ENCODE measurements around the gene TRABD2B.
"Not testable (repeated sequence)": the region's sequence is repeated elsewhere in the genome, so short reads cannot be mapped to it uniquely, and the experiment has no call there.

TRABD2B gene

DNA sequence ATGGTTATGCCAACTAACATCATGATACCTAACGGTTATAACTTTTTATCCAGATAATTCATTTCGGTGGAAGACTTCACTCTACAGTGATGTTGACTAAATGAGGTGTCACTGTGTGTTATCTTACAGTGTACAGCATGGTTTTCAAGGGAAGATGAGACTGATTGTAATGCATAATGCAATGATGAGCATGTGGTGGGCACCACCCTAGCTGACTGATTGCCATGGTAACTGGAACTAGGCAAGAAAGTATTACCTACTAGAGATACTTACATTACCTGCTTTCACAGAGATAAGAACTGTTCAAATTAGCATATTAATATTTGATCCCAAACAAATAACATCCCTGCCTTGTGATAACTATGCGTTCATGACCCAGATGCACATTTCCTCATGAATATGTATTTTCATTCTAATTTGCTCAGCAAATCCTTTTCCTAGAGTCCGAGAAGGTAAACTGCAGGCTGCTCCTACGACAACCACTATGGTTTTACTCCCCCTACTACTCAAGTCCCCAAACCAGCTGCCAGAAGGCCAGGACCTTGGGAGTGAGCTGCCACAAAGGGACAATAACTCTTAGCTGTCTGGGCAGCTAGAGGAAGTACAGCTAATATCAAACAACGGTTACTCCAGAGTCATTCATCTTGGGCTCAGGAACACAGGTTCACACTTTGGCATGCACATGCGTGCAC, 29.2 kb downstream of the TRABD2B start:
- no peak for DNase-seq (ENCODE audit: low spot score)

DNA sequence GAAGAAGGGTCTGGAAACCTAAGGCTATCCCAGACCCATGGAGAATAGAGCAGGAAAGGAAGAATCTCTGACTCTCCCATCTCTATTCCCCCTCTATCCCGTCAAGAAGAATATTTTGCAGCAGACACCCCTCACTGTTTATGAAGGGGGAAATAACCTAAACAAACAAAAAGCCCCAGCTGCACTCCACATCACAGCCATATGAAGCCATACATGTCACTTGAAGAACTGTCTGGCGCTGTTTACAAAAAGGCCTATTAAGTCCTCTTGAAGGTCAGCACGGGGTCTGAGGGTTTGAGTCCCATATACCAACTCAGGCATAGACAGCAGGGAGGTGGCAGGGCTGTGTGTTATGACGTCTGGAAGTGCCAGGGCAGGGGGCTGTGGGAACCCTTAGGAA, 31.4 kb downstream of the TRABD2B start:
- no peak for DNase-seq (ENCODE audit: low spot score)

DNA sequence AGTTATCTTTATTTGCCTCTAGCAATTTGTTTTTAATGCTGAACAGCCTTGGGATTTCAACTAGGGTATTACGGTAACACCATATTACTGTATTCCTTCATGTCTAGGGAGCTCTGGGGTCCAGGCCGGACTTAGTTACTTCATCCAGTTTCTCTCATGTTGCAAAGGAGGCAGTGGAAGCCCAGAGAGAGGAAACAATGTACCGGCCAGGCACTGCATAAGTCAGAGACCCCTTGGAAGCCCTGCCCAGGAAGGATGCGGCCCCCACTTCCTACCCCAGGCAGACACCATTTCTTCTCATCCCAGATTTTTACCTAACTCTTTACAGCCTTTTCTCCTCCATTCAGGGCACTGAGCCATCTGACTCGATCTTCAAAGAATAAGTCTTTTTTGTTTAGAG, 32.5 kb downstream of the TRABD2B start:
- no peak for DNase-seq (ENCODE audit: low spot score)

DNA sequence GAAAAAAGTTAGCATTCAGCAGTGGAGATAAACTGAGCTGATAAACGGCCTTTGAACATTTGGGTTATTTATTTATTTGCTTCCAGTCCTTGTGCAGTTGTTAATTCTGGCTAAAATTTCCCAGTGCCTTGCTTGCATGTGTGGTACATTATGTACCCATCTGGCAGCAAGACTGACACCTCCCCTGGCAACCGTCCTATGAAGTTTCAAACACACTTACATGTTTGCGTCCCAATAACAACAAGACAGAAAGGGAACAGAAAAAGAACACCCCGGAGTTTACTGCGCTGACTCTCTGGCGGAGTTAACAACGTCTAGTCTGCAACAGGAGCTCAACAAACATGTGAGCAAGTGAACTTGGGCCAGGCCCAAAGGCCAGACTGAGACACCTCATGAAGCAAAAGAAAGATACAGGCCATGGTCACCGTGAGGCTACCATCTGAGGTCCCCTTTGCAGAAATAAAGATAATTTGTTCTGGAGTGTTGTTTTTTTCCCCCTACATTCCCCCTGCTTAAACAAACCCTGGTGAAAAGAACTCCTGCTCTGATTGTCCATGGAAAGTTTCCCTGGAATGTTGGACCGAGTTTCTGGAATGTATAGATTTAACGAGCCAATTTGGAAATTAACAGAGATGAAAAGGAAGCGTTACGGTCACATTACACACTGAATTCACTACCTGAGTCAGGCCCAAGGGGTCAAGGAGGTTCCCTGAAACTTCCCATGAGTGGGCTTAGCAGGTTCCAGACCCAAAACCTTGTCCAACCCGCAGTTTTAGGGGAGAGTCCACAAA, 33.4 kb downstream of the TRABD2B start:
- DNase-seq (ENCODE audit: low spot score): no peak

- no peak for DNase-seq (ENCODE audit: low spot score)
These were observed 34.3 kb downstream of the TRABD2B start for GRCh38 chr1:47962750-47963492.

DNA sequence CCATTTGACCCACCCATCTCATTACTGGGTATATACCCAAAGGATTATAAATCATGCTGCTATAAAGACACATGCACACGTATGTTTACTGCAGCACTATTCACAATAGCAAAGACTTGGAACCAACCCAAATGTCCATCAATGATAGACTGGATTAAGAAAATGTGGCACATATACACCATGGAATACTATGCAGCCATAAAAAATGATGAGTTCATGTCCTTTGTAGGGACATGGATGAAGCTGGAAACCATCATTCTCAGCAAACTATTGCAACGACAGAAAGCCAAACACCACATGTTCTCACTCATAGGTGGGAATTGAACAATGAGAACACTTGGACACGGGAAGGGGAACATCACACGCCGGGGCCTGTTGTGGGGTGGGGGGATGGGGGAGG, 35.4 kb downstream of the TRABD2B start:
- DNase-seq (ENCODE audit: low spot score): not testable (repeated sequence)

GRCh38 chr1:47956491-47956890, 40.7 kb downstream of the TRABD2B start:
- not testable (repeated sequence) for DNase-seq (ENCODE audit: low spot score)

DNA sequence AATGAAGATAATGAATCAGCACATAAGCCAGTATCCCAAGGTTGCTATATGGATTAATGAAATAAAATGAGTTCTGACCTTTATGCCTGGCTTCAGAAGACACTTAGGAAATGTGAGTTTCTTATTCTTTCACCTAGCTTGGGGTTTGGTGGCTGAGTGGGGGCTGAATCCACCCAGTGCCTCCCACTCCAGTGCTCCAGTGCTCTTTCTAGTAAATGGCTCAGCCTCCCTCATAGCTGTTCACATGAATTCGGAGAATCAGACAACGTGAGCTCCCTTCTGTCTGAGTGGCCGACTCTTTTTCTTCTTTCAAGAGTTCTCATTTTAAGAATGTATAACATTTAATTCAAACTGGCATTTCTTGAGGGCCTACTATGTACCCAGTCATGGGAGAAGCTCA, 43.5 kb downstream of the TRABD2B start:
- DNase-seq (ENCODE audit: low spot score): no peak

DNA sequence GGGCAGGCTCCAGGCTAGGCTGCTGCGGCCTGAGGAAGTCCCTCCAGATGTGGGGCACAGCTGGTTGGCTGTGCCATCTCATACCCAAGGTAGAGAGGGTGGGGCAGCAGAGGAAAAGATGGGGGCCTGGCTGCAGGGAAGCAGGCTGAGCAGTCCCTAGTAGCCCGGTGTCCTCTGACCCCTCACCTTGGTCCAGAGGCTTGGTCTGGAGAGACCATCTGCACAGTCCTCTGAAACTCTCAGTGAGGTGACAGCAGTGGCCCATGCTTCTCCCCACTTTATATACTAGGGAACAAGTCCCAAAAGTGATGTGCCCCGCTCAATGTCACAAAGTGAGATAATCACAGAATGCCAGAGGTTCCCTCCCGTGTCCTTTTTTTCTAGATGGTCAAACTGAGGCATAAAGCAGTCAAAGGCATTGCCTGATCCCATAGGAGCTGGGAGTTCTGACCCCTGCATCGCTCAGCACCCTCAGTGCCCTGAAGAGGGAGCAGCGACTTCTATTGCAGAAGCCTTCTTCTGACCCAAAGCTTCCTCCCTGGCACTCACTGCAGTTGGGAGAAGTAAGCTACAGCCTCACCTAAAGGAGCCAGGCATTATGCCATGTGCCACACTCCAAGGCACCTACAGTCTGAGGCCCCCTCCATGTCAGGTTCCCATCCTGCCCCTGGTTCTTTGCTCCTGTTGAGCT, 45.5 kb downstream of the TRABD2B start:
- DNase-seq (ENCODE audit: low spot score): no peak

DNA sequence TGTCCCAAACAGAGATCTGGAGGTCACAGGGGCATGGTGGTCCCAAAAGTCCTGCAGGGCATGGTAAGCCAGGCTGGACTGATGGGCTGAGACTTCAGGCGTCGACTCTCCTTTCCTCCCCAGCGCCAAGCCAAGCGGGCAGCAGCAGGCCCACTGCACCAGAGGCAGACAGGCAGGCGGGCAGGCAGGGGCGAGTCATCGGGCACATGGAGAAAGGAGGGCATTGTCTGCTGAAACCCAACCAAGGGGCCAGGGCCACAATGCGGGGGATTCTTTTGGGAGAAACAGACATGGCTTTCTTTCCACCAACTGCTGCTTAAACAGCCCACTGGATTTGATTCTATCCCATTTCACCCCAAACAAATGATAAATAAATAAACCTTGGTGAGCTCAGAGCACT, 46.2 kb downstream of the TRABD2B start:
- no peak for DNase-seq (ENCODE audit: low spot score)

DNA sequence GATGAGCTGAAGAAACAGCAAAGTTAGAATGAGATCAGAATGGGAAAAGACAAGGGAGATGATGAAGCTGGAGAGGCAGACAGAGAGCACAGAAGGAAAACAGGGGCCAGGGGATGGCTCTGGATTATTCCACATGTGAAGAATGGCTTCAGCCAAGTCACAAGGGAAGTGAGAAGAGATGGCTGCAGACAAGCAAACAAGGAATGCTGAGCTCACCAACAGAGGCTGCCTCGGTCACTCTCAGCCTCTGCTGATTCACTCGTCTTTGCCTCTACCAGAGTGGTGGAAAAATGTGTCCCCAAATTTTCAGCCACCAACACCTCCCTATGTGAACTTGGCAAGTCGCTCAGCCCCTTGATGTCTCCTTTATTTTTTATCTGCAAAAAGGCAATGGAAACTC, 46.7 kb downstream of the TRABD2B start:
- DNase-seq (ENCODE audit: low spot score): no peak

GRCh38 chr1:47948126-47948525, 49.1 kb downstream of the TRABD2B start:
- no peak for DNase-seq (ENCODE audit: low spot score)

DNA sequence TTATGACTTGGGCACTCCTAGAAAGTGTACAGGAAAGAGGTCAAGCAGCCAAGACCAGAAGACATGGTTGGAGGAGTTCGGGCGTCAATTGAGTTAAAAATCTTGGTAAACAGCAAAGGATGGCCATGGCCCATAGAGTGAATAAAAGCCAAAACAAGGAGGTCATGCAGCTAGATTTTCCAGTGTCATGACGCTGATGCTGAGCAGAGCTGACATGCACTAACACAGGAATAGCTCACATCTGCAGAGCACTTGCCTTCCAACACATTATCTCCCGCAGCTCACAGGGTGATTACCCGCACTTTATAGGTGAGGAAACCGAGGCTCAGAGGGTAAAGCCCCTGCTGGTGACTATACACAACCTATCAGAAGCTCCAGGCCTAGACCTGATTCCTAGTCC, 49.7 kb downstream of the TRABD2B start:
- DNase-seq (ENCODE audit: low spot score): no peak

DNA sequence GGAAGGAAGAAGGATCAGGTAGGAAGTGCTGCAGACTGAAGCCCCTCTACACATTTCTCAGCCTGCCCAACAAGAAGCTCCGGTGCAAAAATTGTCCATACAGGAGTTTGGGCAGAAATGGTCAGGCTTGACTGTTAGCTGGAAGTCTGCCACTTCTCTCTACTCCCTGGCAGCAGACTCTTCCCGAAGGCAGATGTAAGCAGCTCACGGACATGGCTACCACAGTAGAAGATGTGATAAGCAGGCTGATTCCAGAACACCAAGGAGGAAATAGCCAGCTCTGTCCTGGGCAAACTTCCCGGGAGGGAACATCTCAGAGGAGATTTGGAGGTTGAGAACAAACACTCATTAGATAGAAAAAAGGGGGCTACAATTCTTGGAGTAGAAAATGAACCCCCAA, 52.6 kb downstream of the TRABD2B start:
- DNase-seq (ENCODE audit: low spot score): no peak

- no peak for DNase-seq (ENCODE audit: low spot score)
These were observed 55.0 kb downstream of the TRABD2B start for GRCh38 chr1:47942240-47942629.

- no peak for DNase-seq (ENCODE audit: low spot score)
These were observed 55.5 kb downstream of the TRABD2B start for GRCh38 chr1:47941609-47942239.

DNA sequence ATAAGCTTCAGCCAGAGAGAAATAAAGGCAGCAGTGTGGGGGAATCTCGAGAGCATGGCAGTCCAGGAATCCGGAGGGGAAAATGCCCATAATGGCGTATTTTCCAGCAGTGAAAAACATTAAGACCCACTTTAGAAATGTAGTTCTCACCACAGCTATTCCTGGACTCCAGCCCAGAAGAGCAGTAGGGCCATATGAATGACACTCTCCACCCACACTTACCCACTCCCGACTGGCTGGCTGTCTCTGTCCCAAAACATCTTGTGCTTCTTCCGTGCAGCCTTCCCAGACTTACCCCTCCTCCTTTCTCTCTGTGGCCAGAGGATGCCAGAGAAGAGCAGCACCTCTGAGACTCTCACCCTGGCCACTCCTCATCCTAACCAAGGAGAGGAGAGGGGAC, 56.4 kb downstream of the TRABD2B start:
- no peak for DNase-seq (ENCODE audit: low spot score)

GRCh38 chr1:47940326-47940725, 56.9 kb downstream of the TRABD2B start:
- DNase-seq (ENCODE audit: low spot score): no peak

GRCh38 chr1:47938520-47938919, 58.7 kb downstream of the TRABD2B start:
- no peak for DNase-seq (ENCODE audit: low spot score)

DNA sequence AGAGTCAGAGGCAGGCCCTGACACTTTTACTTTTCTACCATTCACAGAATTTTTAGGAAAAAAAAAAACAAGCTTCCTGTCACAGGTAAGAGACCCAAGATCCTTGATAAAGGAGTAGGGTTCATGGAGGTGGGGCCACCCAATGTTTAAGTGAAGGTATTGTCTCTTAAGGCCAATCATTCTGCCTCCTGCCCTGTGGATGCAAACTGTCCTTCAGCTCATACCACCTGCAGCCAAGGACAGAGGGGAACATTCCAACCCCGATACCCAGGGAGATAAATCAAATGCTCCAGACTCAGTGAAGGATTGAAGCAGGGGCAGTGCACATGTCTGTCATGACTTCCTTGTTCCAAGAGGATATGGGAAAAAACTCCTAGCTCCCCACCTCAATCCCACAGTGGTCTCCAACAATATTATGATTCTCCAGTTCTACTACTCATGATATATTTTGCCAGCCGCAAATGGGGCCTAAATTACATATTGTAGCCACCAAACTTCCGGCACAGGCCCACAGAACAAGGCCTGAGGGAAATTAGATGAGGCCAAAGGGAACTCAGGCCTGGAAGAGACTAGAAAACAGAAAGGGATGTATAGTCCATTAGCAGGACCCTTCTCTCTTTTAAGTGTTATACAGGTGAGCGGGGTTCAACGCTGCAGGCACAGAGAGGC, 59.5 kb downstream of the TRABD2B start:
- no peak for DNase-seq (ENCODE audit: low spot score)

DNA sequence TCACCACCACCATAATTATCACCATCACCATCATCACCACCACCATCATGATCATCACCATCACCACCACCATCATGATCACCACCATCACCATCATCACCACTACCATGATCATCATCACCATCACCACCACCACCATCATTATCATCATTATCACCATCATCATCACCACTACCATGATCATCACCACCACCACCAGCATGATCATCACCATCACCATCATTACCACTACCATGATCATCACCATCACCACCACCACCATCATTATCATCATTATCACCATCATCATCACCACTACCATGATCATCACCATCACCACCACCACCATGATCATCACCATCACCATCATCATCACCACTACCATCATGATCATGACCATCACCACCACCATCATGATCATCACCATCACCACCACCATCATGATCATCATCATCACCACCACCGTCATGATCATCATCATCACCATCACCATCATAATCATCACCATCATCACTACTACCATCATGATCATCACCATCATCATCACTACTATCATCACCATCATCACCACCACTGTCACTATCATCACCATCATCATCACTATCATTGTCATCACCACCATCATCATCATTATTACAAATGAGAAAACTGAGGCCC, 60.2 kb downstream of the TRABD2B start:
- no peak for DNase-seq (ENCODE audit: low spot score)
